ENCODE measurements around the gene GINS2. TPM values are rescaled to one million over a fixed set of nuclear protein-coding genes. Genes with fewer than 3 reads are reported as not detected.

Gene GINS2
- total and polyA plus RNA-seq, 9 donors = 8.5 to 15.5 (median 10.6) TPM

GRCh38 chr16:85695196-85696128 lies 6.7 kb upstream of the GINS2 start:
- Histone ChIP-seq H3K4me3 (ENCODE audit: low read length) (no peak overlapping the region), H3K9me3 (replicated peaks; ENCODE audit: control insufficient read depth, low read depth, low read length) (no peaks in the 10 kb centered on the region), H3K4me1 (ENCODE audit: control insufficient read depth, insufficient read depth, low read length) (peaks cover 23% of the 10 kb centered on the region), H3K36me3 (ENCODE audit: control insufficient read depth, insufficient read depth, low read length) (no peaks in the 10 kb centered on the region), H3K27ac (ENCODE audit: low read length) (no peak overlapping the region), H3K27me3 (ENCODE audit: control insufficient read depth, insufficient read depth, low read length) (peaks cover 22% of the 10 kb centered on the region)
- DNase-seq = no peak
- 66% methylated on average over 12 of the region's 24 CpGs for WGBS (ENCODE audit: insufficient coverage)

GRCh38 chr16:85690469-85691064 lies 1.8 kb upstream of the GINS2 start:
- 45% methylated on average over 5 of the region's 7 CpGs for WGBS (ENCODE audit: insufficient coverage)
- H3K27ac ChIP-seq (ENCODE audit: low read length) = no peak overlapping the region

GRCh38 chr16:85689950-85690320 lies 1.2 kb upstream of the GINS2 start:
- 88% methylated on average over 1 of the region's 9 CpGs for WGBS (ENCODE audit: insufficient coverage)
- Histone ChIP-seq H3K9me3 (replicated peaks; ENCODE audit: control insufficient read depth, low read depth, low read length) (no peaks in the 10 kb centered on the region), H3K36me3 (ENCODE audit: control insufficient read depth, insufficient read depth, low read length) (no peaks in the 10 kb centered on the region), H3K4me1 (ENCODE audit: control insufficient read depth, insufficient read depth, low read length) (peaks cover 15% of the 10 kb centered on the region), H3K4me3 (ENCODE audit: low read length) (no peak overlapping the region), H3K27me3 (ENCODE audit: control insufficient read depth, insufficient read depth, low read length) (peaks cover 4% of the 10 kb centered on the region), H3K27ac (ENCODE audit: low read length) (no peak overlapping the region)
- no peak for DNase-seq

More at GRCh38 chr16:85690469-85691064, 1.8 kb upstream of the GINS2 start:
- Histone ChIP-seq H3K9me3 (replicated peaks; ENCODE audit: control insufficient read depth, low read depth, low read length) (no peaks in the 10 kb centered on the region), H3K4me3 (ENCODE audit: low read length) (no peak overlapping the region), H3K36me3 (ENCODE audit: control insufficient read depth, insufficient read depth, low read length) (no peaks in the 10 kb centered on the region), H3K27me3 (ENCODE audit: control insufficient read depth, insufficient read depth, low read length) (peaks cover 8% of the 10 kb centered on the region), H3K4me1 (ENCODE audit: control insufficient read depth, insufficient read depth, low read length) (peaks cover 21% of the 10 kb centered on the region)
- DNase-seq = peak; percentile 49

GRCh38 chr16:85689285-85689949 lies 663 bp upstream of the GINS2 start:
- Histone ChIP-seq H3K4me3 (ENCODE audit: low read length) (peak overlapping the region; percentile 23), H3K36me3 (ENCODE audit: control insufficient read depth, insufficient read depth, low read length) (no peaks in the 10 kb centered on the region), H3K27me3 (ENCODE audit: control insufficient read depth, insufficient read depth, low read length) (peaks cover 2% of the 10 kb centered on the region), H3K27ac (ENCODE audit: low read length) (no peak overlapping the region), H3K4me1 (ENCODE audit: control insufficient read depth, insufficient read depth, low read length) (peaks cover 15% of the 10 kb centered on the region), H3K9me3 (replicated peaks; ENCODE audit: control insufficient read depth, low read depth, low read length) (no peaks in the 10 kb centered on the region)
- 36% methylated on average over 12 of the region's 27 CpGs for WGBS (ENCODE audit: insufficient coverage)
- no peak for DNase-seq

GRCh38 chr16:85687651-85688471 lies 893 bp downstream of the GINS2 start:
- no peak for DNase-seq
- no peaks in the 10 kb centered on the region for H3K36me3 ChIP-seq (ENCODE audit: control insufficient read depth, insufficient read depth, low read length)
- peaks cover 19% of the 10 kb centered on the region for H3K4me1 ChIP-seq (ENCODE audit: control insufficient read depth, insufficient read depth, low read length)
- peak overlapping the region; percentile 64 for H3K4me3 ChIP-seq (ENCODE audit: low read length)
- no peaks in the 10 kb centered on the region for H3K9me3 ChIP-seq (replicated peaks; ENCODE audit: control insufficient read depth, low read depth, low read length)
- no peak overlapping the region for H3K27ac ChIP-seq (ENCODE audit: low read length)
- 66% methylated on average over 32 of the region's 49 CpGs for WGBS (ENCODE audit: insufficient coverage)
- H3K27me3 ChIP-seq (ENCODE audit: control insufficient read depth, insufficient read depth, low read length) = peaks cover 2% of the 10 kb centered on the region

GRCh38 chr16:85686912-85687591 lies 1.7 kb downstream of the GINS2 start:
- Histone ChIP-seq H3K4me3 (ENCODE audit: low read length) (no peak overlapping the region), H3K27ac (ENCODE audit: low read length) (no peak overlapping the region), H3K27me3 (ENCODE audit: control insufficient read depth, insufficient read depth, low read length) (peaks cover 2% of the 10 kb centered on the region), H3K36me3 (ENCODE audit: control insufficient read depth, insufficient read depth, low read length) (no peaks in the 10 kb centered on the region), H3K9me3 (replicated peaks; ENCODE audit: control insufficient read depth, low read depth, low read length) (no peaks in the 10 kb centered on the region), H3K4me1 (ENCODE audit: control insufficient read depth, insufficient read depth, low read length) (peaks cover 19% of the 10 kb centered on the region)
- WGBS (ENCODE audit: insufficient coverage) = 91% methylated on average over 10 of the region's 15 CpGs
- DNase-seq = no peak

- WGBS (ENCODE audit: insufficient coverage) = 100% methylated on average over 1 of the region's 2 CpGs
- peaks cover 19% of the 10 kb centered on the region for H3K4me1 ChIP-seq (ENCODE audit: control insufficient read depth, insufficient read depth, low read length)
- DNase-seq = no peak
- H3K36me3 ChIP-seq (ENCODE audit: control insufficient read depth, insufficient read depth, low read length) = peaks cover 8% of the 10 kb centered on the region
- H3K27ac ChIP-seq (ENCODE audit: low read length) = no peak overlapping the region
- no peak overlapping the region for H3K4me3 ChIP-seq (ENCODE audit: low read length)
- H3K27me3 ChIP-seq (ENCODE audit: control insufficient read depth, insufficient read depth, low read length) = peaks cover 2% of the 10 kb centered on the region
- no peaks in the 10 kb centered on the region for H3K9me3 ChIP-seq (replicated peaks; ENCODE audit: control insufficient read depth, low read depth, low read length)
These were observed 3.5 kb downstream of the GINS2 start for GRCh38 chr16:85685251-85685650.

- Histone ChIP-seq H3K27ac (ENCODE audit: low read length) (no peak overlapping the region), H3K4me1 (ENCODE audit: control insufficient read depth, insufficient read depth, low read length) (peaks cover 10% of the 10 kb centered on the region), H3K4me3 (ENCODE audit: low read length) (no peak overlapping the region), H3K36me3 (ENCODE audit: control insufficient read depth, insufficient read depth, low read length) (peaks cover 22% of the 10 kb centered on the region), H3K9me3 (replicated peaks; ENCODE audit: control insufficient read depth, low read depth, low read length) (no peaks in the 10 kb centered on the region), H3K27me3 (ENCODE audit: control insufficient read depth, insufficient read depth, low read length) (no peaks in the 10 kb centered on the region)
- no peak for DNase-seq
These were observed 5.4 kb downstream of the GINS2 start for GRCh38 chr16:85683363-85683762.

- Histone ChIP-seq H3K27me3 (ENCODE audit: control insufficient read depth, insufficient read depth, low read length) (no peaks in the 10 kb centered on the region), H3K9me3 (replicated peaks; ENCODE audit: control insufficient read depth, low read depth, low read length) (no peaks in the 10 kb centered on the region), H3K4me1 (ENCODE audit: control insufficient read depth, insufficient read depth, low read length) (peaks cover 4% of the 10 kb centered on the region), H3K27ac (ENCODE audit: low read length) (no peak overlapping the region), H3K36me3 (ENCODE audit: control insufficient read depth, insufficient read depth, low read length) (peaks cover 30% of the 10 kb centered on the region), H3K4me3 (ENCODE audit: low read length) (no peak overlapping the region)
- DNase-seq = no peak
- WGBS (ENCODE audit: insufficient coverage) = 53% methylated on average over 5 of the region's 9 CpGs
These were observed 6.2 kb downstream of the GINS2 start for GRCh38 chr16:85682516-85682915.
